HepG2 (cell line): ENCODE measurements around the gene RHOV. TPM values are rescaled to one million over a fixed set of nuclear protein-coding genes. Genes with fewer than 3 reads are reported as not detected.

Experiments used
- ATAC-seq: fragments of 200-7000 bp; cut with Tn5 transposase; 3 replicates; pipeline ENCODE4 v1.9.1; 2020; ENCODE audit warnings: mild to moderate bottlenecking, moderate library complexity
- BruUV-seq: library from RNA; stranded (reverse); fragments of 400-500 nt; replicated peaks from 2 replicates; lab custom pipeline; 2021; lab: Mats Ljungman, UMichigan
- CTCF ChIA-PET: fragments of 300-600 bp; formaldehyde crosslinking; extraction: SDS; loops from one replicate; lab custom pipeline; 2021; ENCODE audit warnings: low total read pairs, inconsistent platforms, low intra/inter-chr PET ratio; lab: Yijun Ruan, JAX
- POLR2A ChIA-PET: fragments of 350-600 bp; sonication (Branson Sonifier 250); formaldehyde crosslinking; loops from one replicate; lab custom pipeline; 2020; ENCODE audit warnings: antibody characterized with exemption, inconsistent platforms; lab: Yijun Ruan, JAX
- DNase-seq: peaks from one replicate; pipeline ENCODE4 v3.0.0-alpha.2; 2015; ENCODE audit warnings: low spot score
- FAIRE-seq: peaks from 3 replicates; lab custom pipeline; 2011; peaks lifted over from hg19 to GRCh38; lab: Jason Lieb, UNC
- H2AFZ ChIP-seq: one replicate; pipeline ENCODE4 v1.6.1; 2011; ENCODE audit warnings: low read length, inconsistent platforms
- H3K27ac ChIP-seq: fragments of 300-600 bp; 3 replicates; pipeline ENCODE4 v1.8.0; 2011; ENCODE audit warnings: mixed run types, mild to moderate bottlenecking, mixed read lengths, low read length, inconsistent platforms; ENCODE audit not compliant: insufficient read depth; ENCODE audit errors: extremely low read length
- H3K27me3 ChIP-seq, 2 experiments: fragments of 200-600 bp in 1 of 2; 2 replicates in 1 of 2; 3 replicates in 1 of 2; pipeline versions ENCODE4 v1.6.0 to v1.8.0; 2011; ENCODE audit warnings: low read length in 2 of 2, mild to moderate bottlenecking in 2 of 2, moderate library complexity in 2 of 2, inconsistent platforms in 1 of 2; ENCODE audit not compliant: insufficient read depth in 2 of 2, control insufficient read depth in 1 of 2
- H3K36me3 ChIP-seq, 2 experiments: fragments of 200-600 bp in 1 of 2; replicated peaks in 1 of 2; 2 replicates in 1 of 2; 3 replicates in 1 of 2; pipeline versions ENCODE4 v1.5.1 to v1.8.0; 2011; ENCODE audit warnings: low read length in 2 of 2, inconsistent platforms in 1 of 2; ENCODE audit not compliant: insufficient read depth in 2 of 2, control insufficient read depth in 1 of 2
- H3K4me1 ChIP-seq: 2 replicates; pipeline ENCODE4 v1.5.1; 2012; ENCODE audit warnings: low read length, inconsistent platforms; ENCODE audit not compliant: insufficient read depth
- H3K4me2 ChIP-seq: 2 replicates; pipeline ENCODE4 v1.6.0; 2011; ENCODE audit warnings: low read depth, low read length, inconsistent platforms
- H3K4me3 ChIP-seq, 3 experiments: fragments of 200-600 bp in 1 of 3; sonication (generic), shearing (Covaris generic) in 1 of 3; replicated peaks in 1 of 3; 2 replicates each; pipeline ENCODE4 v1.5.1; 2011 to 2016; ENCODE audit warnings: low read length in 3 of 3, inconsistent platforms in 2 of 3, low read depth in 2 of 3, mild to moderate bottlenecking in 2 of 3, control low read depth in 1 of 3, mixed read lengths in 1 of 3; ENCODE audit not compliant: insufficient read depth in 1 of 3
- H3K79me2 ChIP-seq: one replicate; pipeline ENCODE4 v1.6.1; 2011; ENCODE audit warnings: low read length, inconsistent platforms; ENCODE audit not compliant: insufficient read depth
- H3K9ac ChIP-seq: 2 replicates; pipeline ENCODE4 v1.6.0; 2011; ENCODE audit warnings: mild to moderate bottlenecking, low read depth, low read length, inconsistent platforms; ENCODE audit not compliant: insufficient read depth
- H3K9me3 ChIP-seq: 2 replicates; pipeline ENCODE4 v1.5.1; 2012; ENCODE audit warnings: mild to moderate bottlenecking, low read length
- H4K20me1 ChIP-seq: 2 replicates; pipeline ENCODE4 v1.6.0; 2011; ENCODE audit warnings: inconsistent platforms, mild to moderate bottlenecking, low read length, moderate library complexity; ENCODE audit not compliant: insufficient read depth
- ETV5 ChIP-seq: IDR thresholded peaks from 2 replicates; pipeline ENCODE4 v1.6.1; 2018; ENCODE audit warnings: missing biosample characterization, missing genetic modification reagents, inconsistent platforms, borderline replicate concordance
- GPN1 ChIP-seq: sonication (generic); formaldehyde crosslinking; IDR thresholded peaks from 2 replicates; pipeline ENCODE4 v1.5.1; 2020; ENCODE audit warnings: missing genetic modification reagents, borderline replicate concordance
- HCFC1 ChIP-seq: fragments of 150-350 bp; IDR thresholded peaks from 2 replicates; pipeline ENCODE4 v1.6.1; 2014; ENCODE audit warnings: low read depth, low read length
- IKZF1 ChIP-seq: fragments of 450-650 bp; IDR thresholded peaks from 2 replicates; pipeline ENCODE4 v1.7.1; 2016
- KAT2B ChIP-seq: fragments of 150-350 bp; IDR thresholded peaks from 2 replicates; pipeline ENCODE4 v1.6.1; 2014; ENCODE audit warnings: low read depth, low read length, borderline replicate concordance
- KDM3A ChIP-seq: IDR thresholded peaks from 2 replicates; pipeline ENCODE4 v1.6.1; 2018; ENCODE audit warnings: low read depth, missing compliant biosample characterization
- KLF16 ChIP-seq, 2 experiments: sonication (generic) in 1 of 2; formaldehyde crosslinking in 1 of 2; IDR thresholded peaks; 2 replicates each; pipeline versions ENCODE4 v1.6.1 to v1.8.0; 2016 to 2023; ENCODE audit warnings: missing genetic modification reagents in 2 of 2, missing compliant biosample characterization in 1 of 2
- MXD4 ChIP-seq: IDR thresholded peaks from 2 replicates; pipeline ENCODE4 v1.6.1; 2016; ENCODE audit warnings: mild to moderate bottlenecking, missing biosample characterization, missing genetic modification reagents
- NR1H2 ChIP-seq: sonication (generic); formaldehyde crosslinking; IDR thresholded peaks from 2 replicates; pipeline ENCODE4 v1.8.1; 2022; ENCODE audit warnings: low read depth, missing genetic modification reagents, borderline replicate concordance
- POLR2AphosphoS5 ChIP-seq: IDR thresholded peaks from 2 replicates; pipeline ENCODE4 v1.6.1; 2012; ENCODE audit warnings: low read depth, low read length
- ZNF431 ChIP-seq: sonication (generic); formaldehyde crosslinking; IDR thresholded peaks from 2 replicates; pipeline ENCODE4 v1.9.0; 2022; ENCODE audit warnings: missing genetic modification reagents, low read depth, mild to moderate bottlenecking, borderline replicate concordance
- ZNF772 ChIP-seq: sonication (generic); formaldehyde crosslinking; IDR thresholded peaks from 2 replicates; pipeline ENCODE4 v1.5.0; 2020; ENCODE audit warnings: mild to moderate bottlenecking, missing genetic modification reagents
- WGBS: methylation state at CpG from one replicate; pipeline ENCODE4 v1.1.6; 2017; ENCODE audit warnings: low lambda C conversion rate; 5-methylcytosine and 5-hydroxymethylcytosine counted together
- in situ Hi-C: cut with HindIII; loops from 2 replicates; pipeline ENCODE4 v1.10.0; 2017; ENCODE audit warnings: low pct_unique_long_range_greater_than_20kb; ENCODE audit not compliant: extremely low pct_ligation_motif_present
- intact Hi-C: fragments of 100-400 bp; cut with micrococcal nuclease; formaldehyde crosslinking; loops from one replicate; pipeline ENCODE4 v1.10.0; 2022; ENCODE audit not compliant: unreplicated experiment
- polyA plus RNA-seq, 8 experiments: library from polyadenylated mRNA; depleted of rRNA in 3 of 8; stranded (reverse) in 7 of 8; unstranded in 1 of 8; fragments of >200 nt; fragmentation: Illumina TruSeq in 4 of 8; extraction: Trizol in 4 of 8; gene quantifications; 2 replicates each; pipeline versions ENCODE4 v1.2.1 to v1.2.3, GENCODE V29; 2011 to 2016; ENCODE audit warnings: low read depth in 4 of 8, missing spikeins in 1 of 8, mixed read lengths in 1 of 8; ENCODE audit not compliant: insufficient read depth in 1 of 8
- total RNA-seq, 5 experiments: library from RNA; depleted of rRNA; stranded (reverse); fragments of >200 nt; fragmentation: Illumina TruSeq; extraction: Trizol; gene quantifications; 2 replicates each; pipeline ENCODE4 v1.2.3, GENCODE V29; 2016; ENCODE audit warnings: low read depth in 1 of 5
- TF ChIP-seq, protein P1 (sequence below): sonication (generic); formaldehyde crosslinking; IDR thresholded peaks from 2 replicates; pipeline ENCODE4 v1.5.0; 2020; ENCODE audit warnings: missing genetic modification reagents
- TF ChIP-seq, protein P2 (sequence below): sonication (generic); formaldehyde crosslinking; IDR thresholded peaks from 2 replicates; pipeline ENCODE4 v1.9.0; 2021; ENCODE audit warnings: missing genetic modification reagents, borderline replicate concordance

The RHOV gene
- total and polyA plus RNA-seq, 2 of the 13 experiments (the other 11 are each of a cell fraction or from before 2014, with no cell fraction given), result 0.17 to 0.18 TPM

DNA sequence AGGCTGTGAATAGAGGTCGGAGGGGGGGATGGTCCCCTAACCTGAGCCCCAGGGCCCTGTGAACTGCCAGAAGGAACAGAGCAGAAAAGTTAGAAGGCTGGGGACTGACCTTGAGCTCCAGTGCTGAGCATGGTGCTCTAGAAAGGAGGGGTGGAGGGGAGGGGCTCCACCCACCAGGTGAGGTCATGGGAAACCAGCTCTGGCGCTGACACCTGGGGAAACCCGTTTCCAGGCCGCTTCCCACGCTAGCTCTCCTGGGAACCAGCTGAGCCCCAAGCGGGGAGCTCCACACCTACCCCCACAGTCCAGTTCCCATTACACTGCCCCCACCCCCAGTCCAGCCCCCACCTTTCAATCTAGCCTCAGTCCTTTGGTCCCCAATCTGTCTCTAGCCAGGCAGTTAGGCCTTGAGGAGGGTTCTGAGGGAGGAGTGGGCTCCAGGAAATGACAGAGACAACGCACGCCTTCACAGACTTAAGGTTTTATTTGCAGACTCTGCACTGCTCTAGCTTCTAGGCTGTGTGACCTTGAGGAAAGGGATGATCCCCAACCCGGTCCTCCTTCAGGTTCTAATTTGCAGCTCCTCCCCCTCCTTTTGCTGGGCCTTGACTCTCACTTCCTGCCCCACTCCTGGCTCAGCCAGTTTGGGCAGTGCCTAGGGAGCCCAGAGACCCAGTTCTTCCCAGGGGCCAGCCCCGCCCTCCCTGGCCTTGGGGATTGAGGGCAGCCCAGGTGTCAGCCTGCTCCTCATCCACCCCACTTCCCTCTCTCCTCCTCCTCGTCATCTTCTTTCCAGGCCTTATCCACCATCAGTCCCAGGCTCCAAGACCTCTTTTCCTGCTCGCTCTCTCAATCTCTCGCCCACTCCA is 2.1 kb downstream of the RHOV start:
- CTCF ChIA-PET, result no interaction called here
- H3K4me3 ChIP-seq, result no peak overlapping the region
- no peak for FAIRE-seq
- no peak overlapping the region for H3K4me2 ChIP-seq
- H3K79me2 ChIP-seq, result no peaks in the 10 kb centered on the region
- no peak overlapping the region for H3K27ac ChIP-seq
- no TSS peak for BruUV-seq
- no peak overlapping the region for H2AFZ ChIP-seq
- H3K9me3 ChIP-seq, result no peaks in the 10 kb centered on the region
- TF ChIP-seq IKZF1 (no peak), ZNF431 (CRISPR knock-in tag) (no peak), KDM3A (CRISPR knock-in tag) (no peak), HCFC1 (no peak), NR1H2 (CRISPR knock-in tag) (no peak), POLR2AphosphoS5 (no peak), GPN1 (CRISPR knock-in tag) (no peak), ZNF772 (no peak), KLF16 (CRISPR knock-in tag; IDR thresholded peaks at IDR 0.05) (no peak), MXD4 (CRISPR knock-in tag) (no peak), ETV5 (CRISPR knock-in tag) (no peak), KAT2B (no peak)
- TF ChIP-seq, protein P1, sequence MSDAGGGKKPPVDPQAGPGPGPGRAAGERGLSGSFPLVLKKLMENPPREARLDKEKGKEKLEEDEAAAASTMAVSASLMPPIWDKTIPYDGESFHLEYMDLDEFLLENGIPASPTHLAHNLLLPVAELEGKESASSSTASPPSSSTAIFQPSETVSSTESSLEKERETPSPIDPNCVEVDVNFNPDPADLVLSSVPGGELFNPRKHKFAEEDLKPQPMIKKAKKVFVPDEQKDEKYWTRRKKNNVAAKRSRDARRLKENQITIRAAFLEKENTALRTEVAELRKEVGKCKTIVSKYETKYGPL (CRISPR knock-in tag), result no peak
- TF ChIP-seq, protein P2, sequence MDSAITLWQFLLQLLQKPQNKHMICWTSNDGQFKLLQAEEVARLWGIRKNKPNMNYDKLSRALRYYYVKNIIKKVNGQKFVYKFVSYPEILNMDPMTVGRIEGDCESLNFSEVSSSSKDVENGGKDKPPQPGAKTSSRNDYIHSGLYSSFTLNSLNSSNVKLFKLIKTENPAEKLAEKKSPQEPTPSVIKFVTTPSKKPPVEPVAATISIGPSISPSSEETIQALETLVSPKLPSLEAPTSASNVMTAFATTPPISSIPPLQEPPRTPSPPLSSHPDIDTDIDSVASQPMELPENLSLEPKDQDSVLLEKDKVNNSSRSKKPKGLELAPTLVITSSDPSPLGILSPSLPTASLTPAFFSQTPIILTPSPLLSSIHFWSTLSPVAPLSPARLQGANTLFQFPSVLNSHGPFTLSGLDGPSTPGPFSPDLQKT (CRISPR knock-in tag), result no peak
- TF ChIP-seq, all 625 proteins: peak for 0
- peaks cover 25% of the 10 kb centered on the region for H3K4me1 ChIP-seq
- POLR2A ChIA-PET, result no interaction called here
- no peaks in the 10 kb centered on the region for H3K36me3 ChIP-seq
- intact Hi-C loops, result no loop called here
- 38% methylated on average over 13 of the region's 13 CpGs for WGBS
- no peaks in the 10 kb centered on the region for H4K20me1 ChIP-seq
- H3K9ac ChIP-seq, result no peak overlapping the region
- peaks cover 0 to 27% of the 10 kb centered on the region in 2 experiments; a peak in 2 of 5 replicates for H3K27me3 ChIP-seq
- ATAC-seq, result no peak
- in situ Hi-C loops, result no loop called here
- DNase-seq, result no peak
